ENCODE results near the gene RECQL5.

DNA sequence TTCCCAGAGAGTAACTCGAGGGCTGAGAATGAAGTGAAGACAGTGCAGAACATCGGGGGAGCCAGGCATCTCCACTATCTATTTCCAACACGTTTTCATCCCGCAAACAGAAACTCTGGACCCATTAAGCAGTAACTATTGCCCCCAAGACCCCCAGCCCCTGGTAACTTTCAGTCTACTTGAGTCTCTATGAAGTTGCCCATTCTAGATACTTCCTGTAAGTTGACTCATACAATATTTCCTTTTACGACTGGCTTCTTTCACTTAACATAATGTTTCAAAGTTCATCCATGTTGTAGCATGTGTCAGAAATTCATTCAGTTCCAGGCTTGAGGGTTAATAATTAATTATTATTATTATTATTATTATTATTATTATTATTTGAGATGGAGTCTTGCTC lies 59.9 kb downstream of the RECQL5 start:
- TF ChIP-seq, protein P1, sequence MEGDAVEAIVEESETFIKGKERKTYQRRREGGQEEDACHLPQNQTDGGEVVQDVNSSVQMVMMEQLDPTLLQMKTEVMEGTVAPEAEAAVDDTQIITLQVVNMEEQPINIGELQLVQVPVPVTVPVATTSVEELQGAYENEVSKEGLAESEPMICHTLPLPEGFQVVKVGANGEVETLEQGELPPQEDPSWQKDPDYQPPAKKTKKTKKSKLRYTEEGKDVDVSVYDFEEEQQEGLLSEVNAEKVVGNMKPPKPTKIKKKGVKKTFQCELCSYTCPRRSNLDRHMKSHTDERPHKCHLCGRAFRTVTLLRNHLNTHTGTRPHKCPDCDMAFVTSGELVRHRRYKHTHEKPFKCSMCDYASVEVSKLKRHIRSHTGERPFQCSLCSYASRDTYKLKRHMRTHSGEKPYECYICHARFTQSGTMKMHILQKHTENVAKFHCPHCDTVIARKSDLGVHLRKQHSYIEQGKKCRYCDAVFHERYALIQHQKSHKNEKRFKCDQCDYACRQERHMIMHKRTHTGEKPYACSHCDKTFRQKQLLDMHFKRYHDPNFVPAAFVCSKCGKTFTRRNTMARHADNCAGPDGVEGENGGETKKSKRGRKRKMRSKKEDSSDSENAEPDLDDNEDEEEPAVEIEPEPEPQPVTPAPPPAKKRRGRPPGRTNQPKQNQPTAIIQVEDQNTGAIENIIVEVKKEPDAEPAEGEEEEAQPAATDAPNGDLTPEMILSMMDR (IDR thresholded peaks at IDR 0.05) = no peak
- no peak for TF ChIP-seq EZH2 (IDR thresholded peaks at IDR 0.05)
- no peak for TF ChIP-seq EZH2phosphoT487 (IDR thresholded peaks at IDR 0.05)

Data from neural progenitor cell (in vitro differentiated cells).